AG04449 (cell line): ENCODE data around the gene SLC13A3.

Experiments used
- CTCF ChIA-PET: fragments of 350-600 bp; formaldehyde crosslinking; extraction: SDS; loops from one replicate; lab custom pipeline; 2021; ENCODE audit warnings: antibody characterized with exemption; lab: Yijun Ruan, JAX
- POLR2A ChIA-PET: fragments of 400-600, 350-600 bp; formaldehyde crosslinking; extraction: SDS; loops from one replicate; lab custom pipeline; 2020; ENCODE audit warnings: antibody characterized with exemption, inconsistent platforms; lab: Yijun Ruan, JAX
- DNase-seq: peaks from one replicate; pipeline ENCODE4 v3.0.0-alpha.2; 2010; ENCODE audit warnings: low read depth, low spot score
- H3K4me3 ChIP-seq: 2 replicates; pipeline ENCODE4 v1.5.1; 2011; ENCODE audit warnings: low read depth, mild to moderate bottlenecking, control low read depth, low read length
- CTCF ChIP-seq: IDR thresholded peaks from one replicate; pipeline ENCODE4 v1.5.1; 2011; ENCODE audit warnings: mild to moderate bottlenecking, moderate library complexity, low read length, control low read depth, inconsistent platforms; ENCODE audit not compliant: insufficient read depth; ENCODE audit errors: missing control alignments

SLC13A3 gene

GRCh38 chr20:46575394-46575793 is 75.9 kb downstream of the SLC13A3 start:
- CTCF ChIA-PET = no interaction called here
- no peak for DNase-seq
- TF ChIP-seq CTCF = no peak
- H3K4me3 ChIP-seq = no peak overlapping the region
- POLR2A ChIA-PET = no interaction called here

DNA sequence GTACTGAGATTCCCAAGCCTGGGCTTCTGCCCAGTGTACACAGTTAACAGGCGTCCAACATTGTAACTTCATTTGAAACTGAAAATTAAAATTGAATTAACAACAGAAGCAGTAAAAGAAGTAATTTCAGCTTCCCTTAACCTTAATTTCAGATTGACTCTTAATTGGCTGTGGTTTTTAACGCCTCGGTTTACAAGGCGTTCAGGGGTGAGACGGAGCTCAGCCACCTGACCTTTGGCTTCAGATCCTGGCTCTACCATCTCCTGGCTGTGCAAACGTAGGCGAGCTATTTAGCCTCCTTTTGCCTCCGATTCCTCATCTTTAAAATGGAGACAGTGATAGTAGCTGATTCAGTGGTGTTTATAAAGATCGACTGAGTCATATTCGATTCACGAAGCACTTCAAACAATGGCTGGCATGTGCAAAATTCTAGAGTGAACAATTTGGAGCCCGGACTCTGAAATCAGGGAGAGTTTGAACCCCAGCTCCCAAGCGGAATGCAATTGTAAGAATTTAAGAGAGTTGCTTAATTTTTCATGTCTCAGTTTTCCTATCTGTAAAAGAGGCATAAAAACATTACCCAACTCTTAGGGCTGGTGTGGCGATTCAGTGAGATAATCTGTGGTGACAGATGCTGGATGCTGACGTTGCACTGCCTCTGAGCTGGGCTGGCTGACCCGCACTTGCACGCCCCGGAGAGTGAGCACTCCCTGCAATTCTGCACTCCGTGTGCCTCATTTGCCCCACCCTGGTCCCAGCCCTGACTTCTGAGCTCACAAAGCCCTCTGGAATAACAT is 77.3 kb downstream of the SLC13A3 start:
- DNase-seq = no peak
- TF ChIP-seq CTCF = no peak
- CTCF ChIA-PET = interaction anchor here (2.2 to 2.9 kb wide), 2 partner anchors 10 to 12 kb away, joined by 5 to 14 read pairs; no protein-coding TSS in a partner anchor
- POLR2A ChIA-PET = no interaction called here
- no peak overlapping the region for H3K4me3 ChIP-seq

GRCh38 chr20:46573234-46573633 is 78.0 kb downstream of the SLC13A3 start:
- H3K4me3 ChIP-seq = no peak overlapping the region
- ChIA-PET POLR2A (no interaction called here), CTCF (interaction anchor here (2.2 to 2.9 kb wide), 2 partner anchors 9 to 11 kb away, joined by 5 to 14 read pairs; no protein-coding TSS in a partner anchor)
- no peak for TF ChIP-seq CTCF
- no peak for DNase-seq

GRCh38 chr20:46572790-46573189 is 78.5 kb downstream of the SLC13A3 start:
- no peak overlapping the region for H3K4me3 ChIP-seq
- TF ChIP-seq CTCF = no peak
- CTCF ChIA-PET = interaction anchor here (2.2 to 2.9 kb wide), 2 partner anchors 9 to 11 kb away, joined by 5 to 14 read pairs; no protein-coding TSS in a partner anchor
- no peak for DNase-seq
- POLR2A ChIA-PET = no interaction called here

- ChIA-PET POLR2A (no interaction called here), CTCF (interaction anchor here (2.9 kb wide), 1 partner anchor 10 kb away, joined by 14 read pairs; no protein-coding TSS in a partner anchor)
- H3K4me3 ChIP-seq = no peak overlapping the region
- TF ChIP-seq CTCF = no peak
- no peak for DNase-seq
Measured at GRCh38 chr20:46572153-46572552, 79.1 kb downstream of the SLC13A3 start.

DNA sequence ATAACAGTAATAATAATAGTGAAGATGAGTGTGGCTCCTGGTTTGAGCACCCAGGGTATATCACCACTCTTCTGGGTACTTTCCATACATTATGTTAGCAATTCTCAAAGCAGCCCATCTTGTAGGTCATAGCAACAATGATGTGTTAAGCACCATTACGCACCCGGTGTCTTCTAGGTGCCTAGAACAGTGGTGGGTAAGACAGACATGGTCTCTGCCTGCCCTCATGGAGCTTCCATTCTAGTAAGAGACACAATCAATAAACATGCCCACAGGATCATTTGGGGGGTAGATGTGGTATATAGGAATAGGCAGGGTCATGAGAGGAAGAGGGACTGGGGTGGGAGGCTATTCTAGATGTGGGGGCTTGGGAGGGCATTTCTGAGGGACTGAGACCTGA is 79.8 kb downstream of the SLC13A3 start:
- TF ChIP-seq CTCF = no peak
- DNase-seq = no peak
- no peak overlapping the region for H3K4me3 ChIP-seq
- CTCF ChIA-PET = interaction anchor here (2.9 kb wide), 1 partner anchor 9 kb away, joined by 14 read pairs; no protein-coding TSS in a partner anchor
- POLR2A ChIA-PET = no interaction called here
